GM12891 (cell line): ENCODE data around the gene RBM48.

Source experiments
- POLR2A ChIP-seq: IDR thresholded peaks from 2 replicates; pipeline ENCODE4 v1.6.1; 2011; ENCODE audit warnings: low read depth, low read length, control low read depth
- POLR2AphosphoS5 ChIP-seq: IDR thresholded peaks from 2 replicates; pipeline ENCODE4 v1.6.1; 2011; ENCODE audit warnings: low read depth, low read length, control low read depth
- POU2F2 ChIP-seq: IDR thresholded peaks from 2 replicates; pipeline ENCODE4 v1.6.1; 2011; ENCODE audit warnings: low read depth, mild to moderate bottlenecking, control low read depth, low read length, moderate library complexity

- TF ChIP-seq POU2F2, result no peak
- no peak; the same call in 1 of the 2 replicates for TF ChIP-seq POLR2AphosphoS5
- no peak for TF ChIP-seq POLR2A
These were observed 28.7 kb downstream of the RBM48 start for GRCh38 chr7:92557249-92557648.
